ENCODE results near the gene PRXL2B.

The PRXL2B gene

GRCh38 chr1:2596530-2597333 is 10.2 kb downstream of the PRXL2B start:
- no peak overlapping the region for H3K4ac ChIP-seq (ENCODE audit: low read depth in 1 of 2, low read length in 2 of 2)
- H2AK5ac ChIP-seq (ENCODE audit: low read length, severe bottlenecking): no peak overlapping the region
- no peak overlapping the region for H2BK12ac ChIP-seq (ENCODE audit: low read length in 2 of 2)
- WGBS: 85% methylated on average over 28 of the region's 28 CpGs
- no peaks in the 10 kb centered on the region for H3K79me1 ChIP-seq (replicated peaks; ENCODE audit: low read length, poor library complexity, severe bottlenecking)
- H4K91ac ChIP-seq (ENCODE audit: low read length): no peak overlapping the region
- H3K9me3 ChIP-seq (ENCODE audit: control insufficient read depth, low read length): peaks cover 3% of the 10 kb centered on the region
- H2AFZ ChIP-seq (ENCODE audit: low read depth, low read length): no peak overlapping the region
- H3K4me3 ChIP-seq (ENCODE audit: insufficient read depth in 1 of 2, low read depth in 1 of 2, low read length in 2 of 2): no peak overlapping the region
- no peak overlapping the region for H3K18ac ChIP-seq (ENCODE audit: low read depth in 1 of 2, low read length in 2 of 2)
- H3K14ac ChIP-seq (ENCODE audit: low read length in 2 of 2): no peak overlapping the region
- H3K27ac ChIP-seq (ENCODE audit: low read length, poor library complexity, severe bottlenecking): no peak overlapping the region
- no peak overlapping the region for H3K23ac ChIP-seq (ENCODE audit: low read length in 2 of 2)
- no peak for DNase-seq
- H3K9ac ChIP-seq (ENCODE audit: low read length): no peak overlapping the region
- no peak overlapping the region for H2BK15ac ChIP-seq (ENCODE audit: low read depth, poor library complexity, severe bottlenecking)
- no peak overlapping the region for H3K4me2 ChIP-seq (ENCODE audit: low read length, poor library complexity, severe bottlenecking)
- H3K4me1 ChIP-seq (ENCODE audit: control insufficient read depth, insufficient read depth, low read depth, low read length): peaks cover 3% of the 10 kb centered on the region
- H3K36me3 ChIP-seq (ENCODE audit: control insufficient read depth in 1 of 2, insufficient read depth in 2 of 2, low read depth in 1 of 2, low read length in 2 of 2): no peaks in the 10 kb centered on the region
- H3K27me3 ChIP-seq (ENCODE audit: control insufficient read depth in 1 of 2, insufficient read depth in 1 of 2, low read length in 2 of 2): peaks cover 5 to 32% of the 10 kb centered on the region in 2 experiments
- no peak overlapping the region for H4K8ac ChIP-seq (ENCODE audit: low read length)
- no peak overlapping the region for H2BK5ac ChIP-seq (ENCODE audit: low read depth, low read length, poor library complexity, severe bottlenecking)
- H2BK120ac ChIP-seq (ENCODE audit: low read depth, low read length): no peak overlapping the region

GRCh38 chr1:2597441-2598328 is 11.1 kb downstream of the PRXL2B start:
- no peak overlapping the region for H3K18ac ChIP-seq (ENCODE audit: low read depth in 1 of 2, low read length in 2 of 2)
- H2BK120ac ChIP-seq (ENCODE audit: low read depth, low read length): no peak overlapping the region
- no peak overlapping the region for H3K27ac ChIP-seq (ENCODE audit: low read length, poor library complexity, severe bottlenecking)
- H3K9me3 ChIP-seq (ENCODE audit: control insufficient read depth, low read length): peaks cover 3% of the 10 kb centered on the region
- no peak overlapping the region for H2AK5ac ChIP-seq (ENCODE audit: low read length, severe bottlenecking)
- H3K23ac ChIP-seq (ENCODE audit: low read length in 2 of 2): no peak overlapping the region
- H3K27me3 ChIP-seq (ENCODE audit: control insufficient read depth in 1 of 2, insufficient read depth in 1 of 2, low read length in 2 of 2): peaks cover 14 to 42% of the 10 kb centered on the region in 2 experiments
- no peak overlapping the region for H3K9ac ChIP-seq (ENCODE audit: low read length)
- H3K36me3 ChIP-seq (ENCODE audit: control insufficient read depth in 1 of 2, insufficient read depth in 2 of 2, low read depth in 1 of 2, low read length in 2 of 2): no peaks in the 10 kb centered on the region
- no peak overlapping the region for H2BK5ac ChIP-seq (ENCODE audit: low read depth, low read length, poor library complexity, severe bottlenecking)
- H4K91ac ChIP-seq (ENCODE audit: low read length): no peak overlapping the region
- no peak overlapping the region for H3K14ac ChIP-seq (ENCODE audit: low read length in 2 of 2)
- no peak overlapping the region for H2BK15ac ChIP-seq (ENCODE audit: low read depth, poor library complexity, severe bottlenecking)
- no peak overlapping the region for H3K4me2 ChIP-seq (ENCODE audit: low read length, poor library complexity, severe bottlenecking)
- H2AFZ ChIP-seq (ENCODE audit: low read depth, low read length): no peak overlapping the region
- peaks cover 3% of the 10 kb centered on the region for H3K4me1 ChIP-seq (ENCODE audit: control insufficient read depth, insufficient read depth, low read depth, low read length)
- no peak overlapping the region for H2BK12ac ChIP-seq (ENCODE audit: low read length in 2 of 2)
- 85% methylated on average over 34 of the region's 34 CpGs for WGBS
- no peak overlapping the region for H3K4me3 ChIP-seq (ENCODE audit: insufficient read depth in 1 of 2, low read depth in 1 of 2, low read length in 2 of 2)
- no peak overlapping the region for H3K4ac ChIP-seq (ENCODE audit: low read depth in 1 of 2, low read length in 2 of 2)
- no peaks in the 10 kb centered on the region for H3K79me1 ChIP-seq (replicated peaks; ENCODE audit: low read length, poor library complexity, severe bottlenecking)
- H4K8ac ChIP-seq (ENCODE audit: low read length): no peak overlapping the region
- no peak for DNase-seq

GRCh38 chr1:2598329-2598931 is 11.9 kb downstream of the PRXL2B start:
- Histone ChIP-seq H3K14ac (ENCODE audit: low read length in 2 of 2) (no peak overlapping the region), H2BK15ac (ENCODE audit: low read depth, poor library complexity, severe bottlenecking) (no peak overlapping the region), H3K4me3 (ENCODE audit: insufficient read depth in 1 of 2, low read depth in 1 of 2, low read length in 2 of 2) (no peak overlapping the region), H4K8ac (ENCODE audit: low read length) (no peak overlapping the region), H3K27ac (ENCODE audit: low read length, poor library complexity, severe bottlenecking) (no peak overlapping the region), H3K4me2 (ENCODE audit: low read length, poor library complexity, severe bottlenecking) (no peak overlapping the region), H2BK12ac (ENCODE audit: low read length in 2 of 2) (no peak overlapping the region), H3K18ac (ENCODE audit: low read depth in 1 of 2, low read length in 2 of 2) (no peak overlapping the region), H3K36me3 (ENCODE audit: control insufficient read depth in 1 of 2, insufficient read depth in 2 of 2, low read depth in 1 of 2, low read length in 2 of 2) (no peaks in the 10 kb centered on the region), H4K91ac (ENCODE audit: low read length) (no peak overlapping the region), H3K4me1 (ENCODE audit: control insufficient read depth, insufficient read depth, low read depth, low read length) (peaks cover 3% of the 10 kb centered on the region), H3K27me3 (ENCODE audit: control insufficient read depth in 1 of 2, insufficient read depth in 1 of 2, low read length in 2 of 2) (peaks cover 17 to 42% of the 10 kb centered on the region in 2 experiments), H3K23ac (ENCODE audit: low read length in 2 of 2) (no peak overlapping the region), H3K9ac (ENCODE audit: low read length) (no peak overlapping the region), H3K4ac (ENCODE audit: low read depth in 1 of 2, low read length in 2 of 2) (no peak overlapping the region), H3K9me3 (ENCODE audit: control insufficient read depth, low read length) (peaks cover 3% of the 10 kb centered on the region), H2AK5ac (ENCODE audit: low read length, severe bottlenecking) (no peak overlapping the region), H2BK5ac (ENCODE audit: low read depth, low read length, poor library complexity, severe bottlenecking) (no peak overlapping the region), H2AFZ (ENCODE audit: low read depth, low read length) (no peak overlapping the region), H2BK120ac (ENCODE audit: low read depth, low read length) (no peak overlapping the region), H3K79me1 (replicated peaks; ENCODE audit: low read length, poor library complexity, severe bottlenecking) (no peaks in the 10 kb centered on the region)
- WGBS: 56% methylated on average over 2 of the region's 3 CpGs
- no peak for DNase-seq

All from mesenchymal stem cell (in vitro differentiated cells and primary cell).